Stomach (tissue), 4 donors: ENCODE measurements around the gene DGCR6.
"Not testable (repeated sequence)": the region's sequence is repeated elsewhere in the genome, so short reads cannot be mapped to it uniquely, and the experiment has no call there.

Source experiments
- EP300 ChIP-seq: sonication (generic); formaldehyde crosslinking; IDR thresholded peaks from one replicate; pipeline ENCODE4 v1.6.1; 2017; ENCODE audit warnings: antibody characterized with exemption
- POLR2AphosphoS5 ChIP-seq, 3 donors: sonication (generic); formaldehyde crosslinking; IDR thresholded peaks; one replicate each; pipeline ENCODE4 v1.6.1; 2016; ENCODE audit warnings: antibody characterized with exemption in 3 of 3

GRCh38 chr22:18938691-18939090 lies 32.6 kb downstream of the DGCR6 start:
- TF ChIP-seq POLR2AphosphoS5 (IDR thresholded peaks at IDR 0.05); EP300: not testable (repeated sequence)
